ENCODE data around the gene GNRH2.
"Not testable (repeated sequence)": the region's sequence is repeated elsewhere in the genome, so short reads cannot be mapped to it uniquely, and the experiment has no call there.

Gene GNRH2, protein sequence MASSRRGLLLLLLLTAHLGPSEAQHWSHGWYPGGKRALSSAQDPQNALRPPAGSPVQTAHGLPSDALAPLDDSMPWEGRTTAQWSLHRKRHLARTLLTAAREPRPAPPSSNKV

DNA sequence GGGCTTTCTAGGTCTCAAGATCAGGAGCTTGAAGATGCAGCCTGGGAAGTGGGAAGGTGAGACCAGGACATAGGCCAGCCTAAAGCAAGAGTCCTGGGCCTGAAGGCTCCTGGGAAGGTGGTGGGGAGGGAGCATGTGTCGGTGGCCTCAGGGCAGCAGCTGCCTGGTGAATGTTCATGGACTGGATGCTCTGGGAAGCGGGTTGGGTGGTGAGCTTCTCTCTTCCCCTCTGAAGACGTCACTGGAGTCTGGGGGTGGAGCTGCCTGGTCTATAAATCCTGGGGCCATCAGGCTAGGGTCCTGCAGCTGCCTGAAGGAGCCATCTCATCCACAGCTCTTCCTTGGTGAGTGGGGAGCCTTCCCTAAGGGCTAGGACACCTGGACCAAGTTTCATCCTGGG is at the start of gene GNRH2:
Gene GNRH2 (plus strand): TSS at position 301 of the 400 bp plus-strand sequence. CDS start 793 bp downstream, outside the sequence.
- no peak for DNase-seq

DNA sequence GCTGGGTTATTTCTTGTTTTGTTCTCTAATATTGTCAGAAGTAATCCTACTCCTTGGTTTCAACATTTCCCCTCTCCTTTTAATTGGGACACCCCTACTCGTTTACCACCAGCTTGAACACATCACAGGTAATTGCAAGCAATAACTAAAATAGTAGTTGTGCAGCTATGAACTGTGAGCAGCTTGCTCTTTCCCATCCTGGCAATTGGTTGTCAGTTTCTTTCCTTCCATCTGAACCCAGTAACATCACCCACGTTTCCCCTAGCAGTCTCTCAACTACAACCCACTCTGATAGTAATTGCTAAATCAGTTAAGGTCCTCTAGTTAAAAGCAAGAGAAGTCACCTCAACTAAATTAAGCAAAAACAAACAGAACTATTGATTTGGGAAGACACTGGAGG is 47.6 kb upstream of the GNRH2 start:
- no peak for DNase-seq

DNA sequence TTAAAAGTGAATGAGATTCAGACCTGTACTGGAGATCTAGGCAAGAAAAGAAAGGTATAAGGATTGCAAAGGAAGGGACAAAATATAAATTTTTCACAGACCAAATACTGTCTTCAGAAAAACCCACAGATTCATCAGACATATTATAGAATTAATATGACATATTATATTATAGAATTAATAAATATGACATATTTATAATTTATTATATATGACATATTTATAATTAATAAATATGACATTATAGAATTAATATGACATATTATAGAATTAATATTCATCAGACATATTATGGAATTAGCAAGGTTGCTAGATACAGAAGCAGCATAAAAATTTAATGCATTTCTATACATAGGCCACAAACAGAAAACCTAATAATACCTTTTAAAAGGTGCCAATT is 44.7 kb upstream of the GNRH2 start:
- DNase-seq, result no peak

DNA sequence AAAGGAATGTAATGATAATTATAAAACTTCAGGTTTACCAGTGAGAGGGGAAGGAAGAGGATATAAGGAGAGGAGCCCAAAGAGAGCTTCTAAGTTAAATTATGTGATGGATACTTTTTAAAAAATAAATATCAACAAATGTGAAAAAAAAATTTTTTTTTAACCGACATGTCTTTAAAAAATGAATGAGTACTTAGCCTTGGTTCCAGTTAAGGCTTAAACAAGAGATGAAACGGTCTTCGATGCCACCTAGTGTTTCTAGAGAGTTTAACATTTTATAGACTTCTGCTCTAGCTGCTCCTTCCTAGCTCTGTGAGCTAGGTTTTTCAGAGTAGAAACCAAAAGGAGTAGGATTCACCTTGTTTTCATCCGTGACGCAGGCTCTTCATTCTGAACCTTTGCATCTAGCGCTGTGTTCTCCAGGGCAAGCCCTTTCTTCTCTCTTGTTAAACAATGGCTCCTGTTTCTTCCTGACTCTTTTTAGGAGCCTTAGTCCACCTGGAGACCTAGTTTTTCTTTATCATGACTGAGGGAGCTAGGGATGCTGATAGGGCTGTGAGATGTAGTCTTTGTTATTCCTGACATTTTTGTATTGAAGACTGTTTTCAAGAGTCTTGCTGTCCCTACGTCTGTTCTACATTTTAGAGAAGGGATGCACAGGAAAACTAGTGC is 42.4 kb upstream of the GNRH2 start:
- peak; percentile 61 for DNase-seq

DNA sequence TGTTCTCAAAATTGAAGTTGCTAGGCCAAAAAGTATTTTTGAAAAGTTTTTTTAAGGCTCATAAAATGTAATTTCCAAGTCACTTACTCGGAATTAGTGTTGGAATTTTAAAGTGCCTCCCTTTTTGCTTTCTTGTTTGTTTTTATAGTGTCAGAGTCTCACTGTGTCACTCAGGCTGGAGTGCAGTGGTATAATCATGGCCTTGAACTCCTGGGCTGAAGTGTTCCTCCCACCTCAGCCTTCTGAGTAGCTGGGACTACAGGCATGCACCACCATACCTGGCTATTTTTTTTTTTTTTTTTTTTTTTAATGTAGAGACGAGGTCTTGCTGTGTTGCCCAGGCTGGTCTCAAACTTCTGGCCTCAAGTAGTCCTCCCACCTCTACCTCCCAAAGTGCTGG is 40.0 kb upstream of the GNRH2 start:
- DNase-seq, result no peak

DNA sequence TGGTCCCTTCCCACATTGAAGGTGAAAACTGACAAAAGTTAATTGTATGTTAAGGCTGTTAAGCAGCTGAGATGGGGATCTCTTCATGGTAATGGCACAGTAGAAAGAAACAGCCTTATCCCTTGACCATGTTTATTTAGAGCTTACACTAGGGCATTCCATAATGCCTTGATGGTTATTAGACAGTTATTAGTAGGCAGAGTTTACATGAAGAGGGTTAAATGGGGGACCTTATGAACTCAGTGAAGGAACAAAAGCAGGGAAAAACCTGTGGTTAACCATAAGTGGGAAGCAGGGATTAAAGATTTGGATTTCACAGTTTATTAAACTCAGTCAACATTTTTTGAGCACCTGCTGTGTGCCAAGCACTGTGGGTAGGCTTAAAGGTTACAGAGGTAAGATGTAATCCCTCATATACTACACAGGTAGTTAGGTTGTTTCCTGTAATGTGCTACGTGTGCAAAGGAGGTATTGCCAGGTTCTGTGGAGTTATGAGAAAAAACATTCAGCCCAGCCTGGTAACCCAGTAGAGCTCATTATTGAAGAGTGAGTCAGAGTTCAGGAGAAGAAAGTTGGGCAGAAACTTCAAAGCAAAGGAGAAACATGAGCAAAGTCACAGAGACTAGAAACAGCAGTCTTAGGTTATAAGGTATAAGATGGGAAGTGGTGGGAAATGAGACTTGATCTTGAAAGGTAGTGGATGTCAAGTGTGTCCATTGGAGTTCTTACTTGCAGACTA is 32.3 kb upstream of the GNRH2 start:
- no peak for DNase-seq

DNA sequence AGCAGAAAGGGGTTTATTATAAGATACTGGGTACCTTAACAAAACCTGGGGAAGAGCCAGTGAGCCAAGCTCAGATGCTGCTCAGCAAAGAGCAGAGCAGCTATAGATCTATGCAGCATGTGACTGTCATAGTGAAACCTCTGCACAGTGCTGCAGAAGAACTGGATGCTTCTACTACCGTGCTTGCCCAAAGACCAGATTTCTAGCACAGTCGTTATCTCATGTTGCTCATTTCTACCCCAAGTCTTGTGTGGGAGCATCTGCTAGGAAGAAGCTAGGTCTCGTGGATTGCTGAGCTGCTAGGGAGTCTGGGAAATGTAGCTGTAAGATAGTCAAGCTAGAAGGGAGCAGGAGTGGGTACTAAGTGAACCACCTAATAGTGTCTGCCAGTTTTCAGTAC is 31.7 kb upstream of the GNRH2 start:
- DNase-seq, result no peak

DNA sequence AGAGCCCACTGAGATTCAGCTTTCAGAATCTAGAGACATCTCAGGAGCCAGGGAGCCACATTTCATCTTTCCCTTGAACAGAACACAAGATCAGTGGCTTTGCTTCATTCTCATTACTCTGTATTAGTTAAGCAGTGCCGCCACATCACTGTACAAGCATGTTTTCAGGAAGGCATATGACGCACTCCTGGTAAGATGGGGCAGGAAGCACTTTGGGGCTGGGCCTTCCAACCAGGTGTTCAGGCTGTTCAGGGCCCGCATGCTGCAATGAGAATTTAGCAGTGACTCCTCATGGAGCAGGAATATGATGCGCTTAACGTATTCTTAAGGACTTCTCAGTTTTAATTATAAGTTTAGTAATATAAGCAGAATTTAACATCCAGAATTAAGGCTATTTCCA is 29.7 kb upstream of the GNRH2 start:
- DNase-seq, result no peak

DNA sequence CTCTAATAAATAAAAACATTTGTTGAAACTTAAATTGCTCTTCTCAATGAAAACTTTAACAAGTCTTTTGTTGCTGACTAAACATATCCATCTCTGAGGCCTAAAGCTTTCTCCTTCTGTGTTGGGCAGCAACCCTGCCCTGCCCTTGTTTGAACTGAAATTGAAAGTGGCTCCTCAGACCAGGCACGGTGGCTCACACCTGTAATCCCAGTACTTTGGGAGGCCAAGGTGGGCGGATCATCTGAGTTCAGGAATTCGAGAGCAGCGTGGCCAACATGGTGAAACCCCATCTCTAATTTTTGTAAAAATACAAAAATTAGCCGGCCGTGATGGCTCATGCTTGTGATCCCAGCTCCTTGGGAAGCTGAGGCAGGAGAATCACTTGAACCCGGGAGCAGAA is 29.2 kb upstream of the GNRH2 start:
- no peak for DNase-seq

DNA sequence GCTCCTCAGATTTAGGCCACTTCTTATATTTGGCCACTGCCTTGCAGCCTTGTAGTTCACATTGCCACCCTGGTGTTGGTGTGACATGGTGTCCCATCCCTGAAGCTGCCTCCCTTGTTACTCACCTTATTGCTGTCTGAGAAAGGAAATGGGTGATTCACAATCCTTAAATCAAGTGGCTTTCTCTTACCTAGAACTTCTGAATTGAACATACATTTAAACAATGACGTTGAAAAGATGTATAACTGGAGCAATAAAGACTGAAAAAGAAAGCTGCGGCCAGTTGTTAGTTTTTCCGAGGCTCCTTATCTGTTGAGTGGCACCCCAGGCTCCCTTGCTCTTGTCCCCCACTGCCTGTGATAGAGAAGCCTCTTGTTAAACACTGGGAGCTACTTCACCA is 28.8 kb upstream of the GNRH2 start:
- DNase-seq, result no peak

DNA sequence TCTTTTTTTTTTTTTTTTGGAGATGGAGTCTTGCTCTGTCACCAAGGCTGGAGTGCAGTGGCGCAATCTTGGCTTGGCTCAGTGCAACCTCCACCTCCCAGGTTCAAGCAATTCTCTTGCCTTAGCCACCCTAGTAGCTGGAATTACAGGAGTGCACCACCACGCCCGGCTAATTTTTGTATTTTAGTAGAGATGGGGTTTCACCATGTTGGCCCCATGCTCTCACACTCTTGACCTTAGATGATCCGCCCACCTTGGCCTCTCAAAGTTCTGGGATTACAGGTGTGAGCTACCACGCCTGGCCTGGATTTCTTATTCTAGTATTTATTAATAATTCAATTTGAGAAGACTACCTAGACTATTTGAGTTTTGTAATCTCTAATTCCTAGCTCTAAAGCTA is 28.1 kb upstream of the GNRH2 start:
- not testable (repeated sequence) for DNase-seq

DNA sequence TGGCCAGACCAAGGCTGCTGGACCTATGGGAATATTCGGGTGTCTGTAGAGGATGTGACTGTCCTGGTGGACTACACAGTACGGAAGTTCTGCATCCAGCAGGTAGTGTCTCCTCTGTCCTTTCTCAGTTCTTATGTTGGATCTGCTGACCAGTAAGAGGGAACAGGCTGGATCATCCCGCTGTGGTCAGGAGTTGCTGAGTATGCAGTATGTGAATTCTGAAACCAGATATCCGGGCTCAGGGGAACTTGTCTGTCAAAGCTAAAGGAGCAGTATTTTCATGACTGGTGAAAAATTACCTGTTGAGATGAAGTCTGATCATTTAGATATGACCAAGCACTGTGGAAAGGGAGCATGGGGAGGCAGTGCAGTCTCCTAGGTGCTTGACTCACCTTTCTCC is 22.1 kb upstream of the GNRH2 start:
- DNase-seq, result no peak

DNA sequence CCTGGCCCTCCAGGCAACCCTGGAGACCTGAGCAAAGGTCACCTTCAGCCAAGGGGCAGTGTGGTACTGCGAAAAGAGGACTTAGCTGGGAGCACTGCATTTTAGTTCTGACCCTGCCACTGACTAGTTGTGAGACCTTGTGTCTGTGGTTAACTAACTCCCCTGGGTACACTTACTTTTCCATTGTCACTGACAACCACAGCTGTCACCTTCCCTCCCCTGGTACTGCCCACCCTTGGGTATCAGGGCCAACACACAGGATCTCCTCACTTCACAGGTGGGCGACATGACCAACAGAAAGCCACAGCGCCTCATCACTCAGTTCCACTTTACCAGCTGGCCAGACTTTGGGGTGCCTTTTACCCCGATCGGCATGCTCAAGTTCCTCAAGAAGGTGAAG is 21.6 kb upstream of the GNRH2 start:
- DNase-seq, result no peak

DNA sequence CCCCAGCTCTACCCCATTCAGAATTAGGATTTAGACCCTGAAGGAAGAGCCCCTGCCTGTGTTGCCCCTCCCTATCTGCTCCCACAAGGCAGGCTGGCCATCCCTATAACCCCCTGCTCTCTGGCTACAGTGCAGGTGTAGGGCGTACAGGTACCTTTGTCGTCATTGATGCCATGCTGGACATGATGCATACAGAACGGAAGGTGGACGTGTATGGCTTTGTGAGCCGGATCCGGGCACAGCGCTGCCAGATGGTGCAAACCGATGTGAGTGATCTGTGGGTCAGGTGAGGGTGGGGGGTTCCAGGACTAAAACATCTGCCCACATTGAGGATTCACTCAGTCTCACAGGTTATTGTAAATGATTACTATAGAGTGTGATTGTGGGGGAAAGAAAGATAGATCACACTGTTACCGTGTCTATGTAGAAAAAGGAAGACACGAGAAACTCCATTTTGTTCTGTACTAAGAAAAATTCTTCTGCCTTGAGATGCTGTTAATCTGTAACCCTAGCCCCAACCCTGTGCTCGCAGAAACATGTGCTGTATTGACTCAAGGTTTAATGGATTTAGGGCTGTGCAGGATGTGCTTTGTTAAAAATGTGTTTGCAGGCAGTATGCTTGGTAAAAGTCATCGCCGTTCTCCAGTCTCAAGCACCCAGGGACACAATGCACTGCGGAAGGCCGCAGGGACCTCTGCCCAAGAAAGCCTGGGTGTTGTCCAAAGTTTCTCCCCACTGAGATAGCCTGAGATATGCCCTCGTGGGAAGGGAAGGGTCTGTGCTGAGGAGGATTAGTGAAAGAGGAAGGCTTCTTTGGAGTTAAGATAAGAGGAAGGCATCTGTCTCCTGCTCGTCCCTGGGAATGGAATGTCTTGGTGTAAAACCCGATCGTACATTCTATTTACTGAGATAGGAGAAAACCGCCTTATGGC is 20.6 kb upstream of the GNRH2 start:
- not testable (repeated sequence) for DNase-seq

DNA sequence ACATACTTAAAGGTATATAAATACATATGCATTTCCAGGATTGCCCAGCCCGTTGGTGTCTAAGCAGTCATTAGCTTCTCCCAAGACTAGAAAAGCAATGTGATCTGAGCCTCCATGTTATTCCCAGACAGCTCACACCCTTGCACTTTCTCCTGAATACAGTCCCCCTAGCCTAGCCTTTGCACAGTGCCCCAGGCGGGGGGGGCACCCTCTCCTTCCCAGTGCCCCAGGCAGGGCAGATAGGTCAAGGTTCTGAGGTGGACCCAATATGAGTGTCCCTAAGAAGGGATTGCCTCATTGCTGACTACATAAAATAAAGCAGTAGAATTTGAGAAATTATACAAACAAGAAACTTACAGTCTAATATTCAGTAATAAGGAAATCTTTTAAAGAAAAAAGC is 15.4 kb upstream of the GNRH2 start:
- no peak for DNase-seq

DNA sequence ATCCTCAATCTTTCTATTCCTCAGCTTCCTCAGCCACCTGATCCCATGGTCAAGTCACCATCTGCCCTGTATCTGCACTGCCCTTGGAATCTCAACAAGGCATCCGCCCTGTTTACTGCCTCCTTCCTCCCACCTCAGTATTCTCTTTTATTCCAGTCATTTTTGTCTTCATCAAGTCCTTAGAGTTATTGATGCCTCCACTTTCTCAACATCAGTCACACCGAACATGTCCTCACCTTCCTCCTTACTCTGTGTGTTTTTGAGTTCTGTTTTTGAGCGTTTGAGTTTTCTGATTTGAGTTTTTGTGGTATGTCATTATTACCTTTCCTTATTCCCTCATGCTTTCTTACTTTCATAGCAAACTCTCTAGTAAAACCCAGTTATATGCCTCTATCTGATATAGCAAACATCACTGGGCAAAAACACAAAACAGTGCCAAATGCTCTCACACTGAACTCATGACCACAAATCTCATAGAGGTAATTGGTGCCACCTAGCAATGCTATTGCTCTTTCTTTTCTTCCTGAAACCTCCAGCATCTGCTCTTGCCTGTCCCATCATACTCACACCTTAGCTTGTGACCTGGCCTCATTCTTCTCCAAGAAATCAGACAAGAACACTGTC is 11.8 kb upstream of the GNRH2 start:
- no peak for DNase-seq

DNA sequence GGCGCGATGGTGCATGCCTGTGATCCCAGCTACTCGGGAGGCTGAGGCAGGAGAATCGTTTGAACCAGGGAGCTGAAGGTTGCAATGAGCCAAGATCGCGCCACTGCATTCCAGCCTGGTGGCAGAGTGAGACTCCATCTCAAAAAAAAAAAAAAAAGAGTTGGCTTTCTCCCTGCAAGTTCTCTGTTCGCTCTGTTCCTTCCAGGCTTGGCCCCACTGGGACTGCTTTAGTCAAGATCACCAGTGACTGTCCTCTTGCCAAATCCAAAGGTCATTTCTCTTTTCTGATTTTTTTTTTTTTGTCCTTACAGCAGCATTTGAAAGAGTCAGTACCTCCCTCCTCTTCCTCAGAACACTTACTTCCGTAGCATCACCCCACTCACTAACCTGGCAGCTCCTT is 10.8 kb upstream of the GNRH2 start:
- DNase-seq, result no peak

DNA sequence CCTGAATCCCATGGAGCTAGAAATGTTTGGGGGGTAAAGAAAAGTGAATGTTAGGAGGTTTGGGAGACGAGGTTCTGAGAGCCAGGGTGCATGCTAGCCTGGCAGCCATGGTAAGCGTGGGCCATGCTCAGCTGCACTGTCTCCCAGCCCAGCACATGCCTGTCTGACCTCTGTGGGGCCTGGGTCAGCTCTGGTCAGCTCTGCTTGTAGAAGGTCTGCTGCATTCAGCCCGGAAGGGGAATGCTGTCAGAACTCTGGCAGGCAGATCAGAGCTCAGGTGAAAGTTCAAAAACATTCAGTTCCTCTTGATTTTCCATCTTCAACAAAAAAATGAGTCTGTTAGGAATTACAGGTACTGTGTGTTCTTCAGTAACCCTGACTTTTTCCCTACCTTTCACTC is 5.8 kb upstream of the GNRH2 start:
- DNase-seq, result no peak

DNA sequence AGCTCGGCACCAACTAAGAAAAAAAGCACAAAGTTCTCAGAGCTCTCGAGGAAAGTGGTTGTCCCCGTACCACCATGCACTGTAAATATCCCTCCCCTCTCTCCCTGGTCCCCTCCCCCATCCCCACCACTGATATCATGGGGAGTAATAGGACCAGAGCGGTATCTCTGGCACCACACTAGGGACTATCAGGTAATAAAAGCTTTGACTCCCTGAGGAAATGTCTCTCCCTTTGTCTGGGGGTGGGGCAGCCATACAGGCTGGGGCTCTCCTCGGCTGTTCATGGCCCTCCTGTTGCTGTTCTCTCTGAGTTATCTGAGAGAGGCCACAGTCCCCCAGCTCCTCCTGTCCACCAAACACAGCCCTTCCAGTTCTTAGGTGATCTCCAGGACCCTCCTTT is 5.0 kb upstream of the GNRH2 start:
- DNase-seq, result no peak

DNA sequence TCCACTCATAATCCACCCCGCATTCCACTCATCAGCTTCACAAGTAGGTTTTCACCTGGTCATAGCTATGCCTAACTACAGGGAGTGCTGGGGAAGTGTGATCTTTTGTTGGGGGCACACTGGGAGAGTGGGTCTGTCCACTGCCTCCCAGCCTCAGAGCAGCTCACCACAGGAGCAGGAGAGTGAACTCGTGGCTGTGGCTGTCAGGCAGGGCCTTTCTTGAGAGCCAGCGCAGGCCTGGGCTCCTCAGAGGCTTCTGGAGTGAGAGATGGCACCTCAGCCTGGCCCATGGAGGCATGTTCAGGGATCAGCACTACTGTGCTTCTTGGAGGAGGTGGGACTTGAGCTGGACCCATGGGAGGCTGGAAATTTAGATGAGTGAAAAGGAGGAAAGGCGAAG is 4.0 kb upstream of the GNRH2 start:
- no peak for DNase-seq

DNA sequence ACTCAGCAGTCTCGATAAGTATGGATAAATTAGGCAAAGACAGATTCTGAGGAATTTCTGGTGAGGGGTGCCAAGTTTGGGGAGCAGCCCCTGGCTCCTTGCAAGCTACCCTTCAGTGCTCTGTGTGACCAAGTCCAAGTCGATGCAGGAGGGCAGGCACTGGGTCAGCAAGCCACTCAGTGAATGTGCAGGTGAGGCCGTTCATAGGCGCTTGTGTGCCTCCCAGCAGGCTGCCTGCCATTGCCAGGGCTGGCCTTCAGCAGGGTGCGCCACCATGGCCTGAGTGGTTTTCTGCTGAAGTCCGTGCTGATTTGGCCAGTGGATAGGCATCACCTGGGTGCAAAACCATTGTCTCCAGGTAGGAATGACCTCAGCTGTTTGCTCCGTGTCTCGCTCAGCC is 3.3 kb upstream of the GNRH2 start:
- DNase-seq, result no peak

DNA sequence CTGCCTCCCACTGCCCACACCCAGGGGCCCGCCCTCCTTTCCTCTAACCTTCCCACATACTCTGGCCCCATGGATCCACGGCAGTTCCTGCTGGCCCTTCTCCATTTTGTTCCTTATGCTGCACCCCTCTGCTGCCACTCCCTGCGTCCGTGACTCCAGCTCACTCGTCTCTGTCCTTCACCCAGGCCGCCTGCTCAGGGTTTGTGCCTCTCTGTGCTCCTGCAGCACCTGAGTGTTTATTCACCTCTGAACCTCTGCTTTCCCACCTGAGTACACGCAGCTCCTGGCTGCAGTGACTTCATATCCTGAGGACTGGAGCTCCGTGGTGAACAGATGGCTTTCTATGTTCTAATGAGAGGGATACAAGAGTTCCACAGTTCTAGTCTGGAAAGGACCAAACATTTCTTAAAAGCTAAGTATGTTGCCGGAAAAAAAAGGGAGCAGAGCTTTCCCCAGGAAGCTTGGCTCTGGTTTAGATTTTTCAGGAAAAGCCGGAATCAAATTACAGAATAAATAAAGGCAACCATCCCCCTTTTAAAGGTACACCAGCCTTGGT is 1.5 kb upstream of the GNRH2 start:
- DNase-seq, result no peak

DNA sequence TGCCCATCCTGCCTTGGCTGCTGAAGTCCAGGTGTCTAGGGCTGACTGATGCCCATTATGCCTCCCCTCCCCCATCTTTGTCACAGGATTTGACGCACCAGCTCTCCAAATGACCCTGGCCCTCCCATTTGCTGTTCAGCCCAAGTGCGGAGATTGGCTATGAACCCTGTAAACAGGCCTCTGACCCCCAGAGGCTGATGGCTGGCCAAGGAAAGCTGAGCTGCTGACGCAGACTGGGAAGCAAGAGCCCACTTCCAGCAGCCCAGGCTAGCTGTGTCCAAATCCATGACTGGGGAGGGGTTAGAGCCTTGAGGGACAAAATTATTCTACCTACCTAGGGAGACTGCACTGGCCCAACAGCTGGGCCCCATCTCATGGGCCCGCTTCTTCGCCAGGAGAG is 797 bp upstream of the GNRH2 start:
- DNase-seq, result no peak

Data from MV-4-11 (cell line).